HPDE6-E6E7 (cell line): ENCODE results near the gene ASB14.

Experiments used
- DNase-seq: peaks from one replicate; pipeline ENCODE4 v3.0.0; 2011; ENCODE audit warnings: missing footprints; ENCODE audit errors: extremely low spot score

ASB14 gene

DNA sequence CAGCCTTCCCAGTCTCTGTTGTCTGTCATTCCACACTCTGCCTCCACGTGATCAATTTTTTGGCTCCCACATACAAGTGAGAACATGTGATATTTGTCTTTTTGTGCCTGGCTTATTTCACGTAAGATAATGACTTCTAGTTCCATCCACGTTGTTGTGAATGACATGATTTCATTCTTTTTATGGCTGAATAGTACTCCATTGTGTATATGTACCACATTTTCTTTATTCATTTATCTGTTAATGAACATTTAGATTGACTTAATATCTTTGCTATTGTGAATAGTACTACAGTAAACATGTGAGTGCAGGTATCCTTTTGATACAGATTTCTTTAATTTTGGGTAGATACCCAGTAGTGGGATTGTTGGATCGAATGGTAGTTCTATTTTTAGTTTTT is 31.4 kb downstream of the ASB14 start:
- DNase-seq: no peak

DNA sequence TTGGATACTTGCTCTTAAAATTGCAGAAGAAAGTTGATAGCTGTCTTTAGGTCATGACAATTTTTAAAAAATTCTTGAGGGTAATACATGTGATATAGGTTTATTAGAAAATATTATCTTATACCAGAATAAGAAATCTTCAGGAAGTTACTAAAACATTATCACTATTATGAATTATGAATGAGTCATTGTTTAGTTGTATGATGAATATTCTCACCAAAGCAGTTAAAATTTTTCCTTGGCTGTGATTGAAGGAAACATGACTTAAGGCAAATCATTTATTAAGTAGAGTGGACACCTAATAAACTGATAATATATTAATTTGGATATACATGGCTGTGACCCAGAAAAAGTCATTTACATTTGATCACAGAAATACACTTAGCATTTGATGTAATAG is 34.8 kb downstream of the ASB14 start:
- no peak for DNase-seq

DNA sequence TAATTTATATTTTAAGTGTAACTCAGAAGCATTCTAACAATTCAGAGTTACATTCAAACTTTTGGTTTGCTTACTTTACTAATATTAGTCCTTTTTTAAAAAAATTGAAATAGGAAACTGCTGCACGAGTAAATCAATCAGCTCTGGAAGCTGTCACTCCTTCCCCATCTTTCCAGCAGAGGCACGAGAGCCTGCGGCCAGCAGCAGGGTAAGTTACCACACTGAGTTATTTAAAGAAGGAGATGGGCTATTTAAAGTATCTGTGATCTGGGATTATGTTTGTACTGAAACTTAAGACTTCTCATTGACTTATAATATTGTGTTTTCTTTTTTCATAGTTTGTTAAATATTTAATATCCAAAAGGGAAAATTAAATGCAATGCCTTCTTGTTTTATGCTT is 35.6 kb downstream of the ASB14 start:
- DNase-seq: no peak

DNA sequence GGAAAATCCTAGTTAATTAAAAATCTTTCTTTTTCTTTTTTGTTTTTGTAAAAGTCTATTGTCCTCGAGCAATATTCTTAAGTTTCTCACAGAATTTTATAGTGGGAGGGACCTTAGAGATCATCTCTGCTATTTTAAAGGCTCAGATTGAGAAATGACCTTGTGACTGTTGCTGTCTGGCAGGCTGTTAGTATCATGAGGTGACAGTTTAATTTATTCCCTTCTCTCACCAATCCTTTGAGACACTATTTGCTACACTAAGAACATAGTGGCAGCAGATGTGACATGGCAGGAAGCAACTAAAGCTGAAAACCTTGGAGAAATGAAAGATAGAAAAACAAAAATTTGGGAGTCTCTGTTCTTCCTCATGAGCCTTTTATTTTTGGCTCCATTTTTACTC is 40.1 kb downstream of the ASB14 start:
- no peak for DNase-seq

DNA sequence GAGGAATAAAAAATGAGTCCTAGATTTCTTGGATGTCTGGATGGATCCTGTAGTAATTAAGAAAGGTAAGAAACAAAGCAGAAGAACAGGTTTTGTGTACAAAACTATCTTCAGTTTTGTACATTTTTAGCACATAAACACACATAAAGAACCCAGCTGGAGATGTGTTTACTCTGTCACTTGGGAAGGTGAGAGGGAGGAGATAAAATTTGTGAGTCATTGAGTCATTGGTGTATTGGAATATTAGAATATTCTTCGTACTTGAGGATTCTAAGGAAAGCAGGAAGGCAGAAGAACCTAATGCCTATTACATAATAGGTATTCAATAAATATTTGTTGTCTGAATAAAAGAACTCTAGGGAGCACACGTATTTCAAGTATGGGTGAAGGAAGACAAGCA is 47.5 kb downstream of the ASB14 start:
- DNase-seq: no peak

DNA sequence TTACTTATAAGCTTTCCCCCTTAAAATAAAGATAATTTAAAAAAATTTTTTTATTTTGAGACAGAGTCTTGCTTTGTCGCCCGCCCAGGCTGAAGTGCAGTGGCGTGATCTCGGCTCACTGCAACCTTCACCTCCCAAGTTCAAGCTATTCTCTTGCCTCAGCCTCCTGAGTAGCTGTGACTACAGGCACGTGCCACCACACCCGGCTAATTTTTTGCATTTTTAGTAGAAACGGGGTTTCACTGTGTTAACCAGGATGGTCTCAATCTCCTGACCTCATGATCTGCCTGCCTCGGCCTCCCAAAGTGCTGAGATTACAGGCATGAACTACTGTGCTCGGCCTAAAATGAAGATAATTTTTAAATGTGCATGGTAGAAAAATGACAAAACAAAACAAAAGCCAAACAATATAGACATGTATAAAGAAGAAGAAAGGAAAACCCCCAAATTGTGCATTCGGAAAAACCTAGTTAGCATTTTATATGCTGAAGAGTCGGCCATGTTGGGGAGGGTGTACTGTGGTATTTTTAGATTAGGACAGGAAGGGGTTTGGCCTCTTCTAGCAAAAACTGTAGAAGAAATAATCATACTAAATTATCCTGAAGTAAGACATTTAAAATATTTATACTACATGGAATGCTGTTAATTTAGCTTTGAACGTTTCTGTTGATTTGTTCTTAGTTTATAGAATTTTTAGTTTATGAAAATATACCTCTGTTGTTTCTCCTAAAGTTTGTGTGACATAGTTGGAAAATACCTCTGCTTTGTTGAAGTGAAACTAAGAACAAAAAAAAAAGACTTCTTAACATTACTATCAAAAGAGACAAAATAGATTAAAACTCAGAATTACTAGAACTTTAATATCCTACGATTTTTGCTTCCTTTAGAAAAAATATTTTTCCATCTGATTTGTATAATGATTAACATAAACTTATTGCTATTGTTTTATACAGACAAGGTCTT is 57.6 kb downstream of the ASB14 start:
- no peak for DNase-seq

DNA sequence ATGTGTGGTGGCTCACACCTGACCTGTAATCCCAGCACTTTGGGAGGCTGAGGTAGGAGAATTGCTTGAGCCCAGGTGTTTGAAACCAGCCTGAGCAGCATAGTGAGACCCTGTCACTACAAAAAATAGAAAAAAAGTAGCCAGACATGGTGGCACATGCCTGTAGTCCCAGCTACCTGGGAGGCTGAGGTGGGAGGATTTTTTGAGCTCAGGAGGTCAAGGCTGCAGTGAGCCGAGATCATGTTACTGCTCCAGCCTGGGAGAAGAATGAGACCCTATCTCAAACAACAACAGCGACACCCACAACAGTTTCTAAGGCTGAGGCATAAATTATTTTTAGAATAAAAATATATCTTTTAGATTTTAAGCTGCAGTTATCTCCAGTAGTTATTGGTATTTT is 58.7 kb downstream of the ASB14 start:
- no peak for DNase-seq

DNA sequence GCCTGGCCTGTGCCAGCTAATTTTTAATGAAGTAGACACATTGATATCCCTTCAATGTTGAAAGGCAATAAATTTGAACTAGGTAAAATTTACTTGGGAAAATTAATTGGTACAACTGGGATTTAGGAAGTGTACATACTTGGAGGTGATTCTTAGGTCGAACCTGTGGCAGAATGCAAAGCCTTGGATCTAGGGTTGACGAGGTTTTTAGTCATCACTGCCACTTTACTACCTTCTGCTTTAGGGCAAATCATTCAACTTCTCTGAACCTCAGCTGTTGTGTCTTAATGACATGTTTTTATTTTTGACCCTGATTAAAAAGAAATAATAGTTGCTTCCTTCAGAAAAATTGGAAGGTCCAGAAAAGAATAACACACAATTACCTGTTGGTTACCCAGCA is 62.5 kb downstream of the ASB14 start:
- DNase-seq: no peak

DNA sequence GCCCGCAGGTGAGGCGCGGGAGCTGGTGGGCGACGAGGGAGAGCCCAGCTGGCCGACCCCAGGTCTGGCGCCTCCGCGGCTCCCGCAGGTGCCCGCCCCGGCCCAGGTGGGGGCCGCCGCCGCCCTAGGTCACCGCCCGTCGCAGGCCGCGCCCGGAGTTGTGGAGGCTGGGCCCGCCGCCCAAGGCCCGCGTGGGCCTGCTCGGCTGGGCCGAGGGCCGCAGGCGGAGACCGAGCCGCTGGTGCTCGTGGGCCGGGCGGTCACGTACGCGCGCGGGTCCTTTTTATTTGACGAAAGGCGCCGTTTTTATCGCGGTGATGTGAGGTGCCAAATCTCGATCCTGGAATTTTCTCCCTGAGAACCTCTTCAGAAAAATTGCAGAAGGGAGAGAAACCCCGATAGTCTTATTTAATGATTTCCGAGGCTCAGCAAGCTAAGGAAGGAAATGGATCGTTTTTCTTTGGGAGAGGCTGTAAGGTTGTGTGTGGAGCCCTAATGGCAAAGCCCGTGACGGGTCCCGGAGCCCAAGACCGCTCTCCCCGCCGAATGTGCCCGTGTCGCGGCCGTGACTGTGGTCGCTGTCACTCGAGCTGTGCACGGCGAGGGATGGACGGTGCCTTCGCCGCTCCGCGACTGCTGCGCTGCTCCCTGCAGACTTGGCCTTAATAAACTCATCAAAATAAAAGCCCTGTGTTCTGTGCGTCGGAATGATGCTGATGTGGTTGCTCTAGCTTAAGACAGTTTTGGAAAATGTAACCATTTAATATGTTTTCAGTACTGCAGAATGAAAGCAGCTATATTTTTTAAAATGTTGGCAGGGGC is 64.3 kb downstream of the ASB14 start:
- no peak for DNase-seq

DNA sequence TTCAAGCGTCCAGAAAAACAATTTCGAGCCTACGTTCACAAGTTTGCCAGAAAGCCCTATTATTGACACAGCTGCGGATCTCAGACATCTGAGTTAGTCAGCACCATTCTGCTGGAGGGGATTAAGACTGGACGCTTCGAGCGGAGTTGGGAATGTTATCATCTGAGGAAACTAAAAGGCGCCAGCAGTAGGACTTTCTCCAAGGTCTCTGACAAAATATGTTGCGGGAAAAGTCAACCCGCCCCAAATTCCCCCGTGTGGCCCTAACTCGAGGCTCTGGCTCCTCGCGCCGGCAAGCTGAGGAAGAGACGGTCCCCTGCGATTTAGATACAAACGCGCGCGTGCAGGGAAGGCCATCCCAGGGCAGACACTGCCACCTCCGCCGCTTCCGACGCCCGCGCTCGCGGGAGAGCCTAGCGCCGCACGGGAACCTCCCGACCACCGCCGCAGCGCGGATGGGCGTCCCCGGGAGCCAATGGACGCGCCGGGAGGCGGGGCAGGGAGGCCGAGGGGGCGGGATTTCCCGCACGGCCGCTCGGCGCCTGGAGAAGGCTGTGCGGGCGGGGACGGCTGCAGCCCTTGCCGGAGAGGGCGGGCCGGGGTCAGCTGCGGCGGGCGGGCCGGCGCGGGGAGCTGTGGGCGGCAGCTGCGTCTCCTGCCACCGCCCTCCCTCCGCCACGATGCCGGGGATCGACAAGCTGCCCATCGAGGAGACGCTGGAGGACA is 65.1 kb downstream of the ASB14 start, which contains the start of gene APPL1:
TSS of gene APPL1 (plus strand) at position 526 of the 726 bp plus-strand sequence. CDS start at position 681, 155 bp downstream.
- peak; percentile 48 for DNase-seq

DNA sequence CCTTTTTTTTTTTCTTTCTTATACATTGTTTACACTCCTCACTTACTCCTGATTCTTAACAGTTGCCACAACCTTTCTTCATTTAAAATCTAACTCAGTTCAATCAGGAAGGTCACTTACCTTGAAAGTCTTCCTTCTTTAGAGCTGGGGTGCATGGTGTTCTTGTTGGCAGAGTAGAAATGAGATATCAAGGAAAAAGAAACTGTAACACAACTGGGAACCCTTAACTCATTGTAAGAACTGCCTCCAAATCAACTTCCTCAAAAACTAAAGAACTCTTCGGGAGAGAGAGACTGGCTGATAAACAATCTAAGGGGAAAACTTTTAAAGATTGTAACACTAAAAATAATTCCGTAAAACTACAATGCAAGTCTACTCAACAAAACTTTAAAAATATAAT is 66.3 kb downstream of the ASB14 start:
- DNase-seq: no peak

DNA sequence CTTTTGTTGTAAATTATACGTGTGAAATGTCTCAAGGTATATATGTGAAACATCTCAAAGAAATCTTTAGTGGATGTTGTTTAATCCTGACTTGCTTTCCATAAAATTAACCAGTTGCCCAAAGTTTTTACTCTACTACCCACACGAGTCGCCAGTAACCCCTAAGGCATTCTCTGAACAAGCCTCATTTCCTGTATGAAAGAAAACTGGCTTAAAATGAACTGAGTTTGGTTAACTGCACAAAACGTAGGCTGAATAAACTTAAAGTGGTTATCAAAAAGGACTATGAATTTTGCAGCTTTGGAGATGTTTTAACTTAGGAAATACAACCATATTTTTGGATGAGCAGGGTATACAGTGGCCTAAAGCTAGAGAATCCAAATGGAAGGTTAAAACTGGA is 67.6 kb downstream of the ASB14 start:
- no peak for DNase-seq

DNA sequence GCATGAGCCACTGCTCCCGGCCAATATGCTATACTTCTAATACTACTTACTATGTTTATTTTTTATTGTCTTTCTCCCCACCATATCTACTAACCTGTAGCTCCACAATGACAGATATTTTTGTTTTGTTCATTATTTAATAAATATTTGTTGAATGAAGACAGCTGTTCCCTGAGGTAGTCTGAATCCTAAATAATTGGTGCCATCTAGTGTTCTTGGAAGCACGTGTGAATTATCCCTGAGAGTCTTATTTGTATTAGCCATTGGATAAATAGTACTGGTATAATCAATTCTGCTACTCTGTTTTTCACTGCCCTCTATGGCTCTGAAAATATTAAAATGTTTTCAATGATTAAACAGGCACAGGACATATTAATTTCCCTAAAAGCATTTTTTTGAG is 70.6 kb downstream of the ASB14 start:
- no peak for DNase-seq
